NCI-H2196 (cell line): ENCODE measurements around the gene TNFAIP8L2.
"Not testable (repeated sequence)": the region's sequence is repeated elsewhere in the genome, so short reads cannot be mapped to it uniquely, and the experiment has no call there.

Experiments used
- DNase-seq: peaks from one replicate; lab custom pipeline; 2025; ENCODE audit not compliant: unreplicated experiment; lab: John Stamatoyannopoulos, UW

TNFAIP8L2 gene

GRCh38 chr1:151188667-151189066, 32.2 kb downstream of the TNFAIP8L2 start:
- DNase-seq = not testable (repeated sequence)

GRCh38 chr1:151189637-151190445, 33.4 kb downstream of the TNFAIP8L2 start, which contains the start of gene VPS72:
Gene VPS72, minus strand, starts transcription at chr1:151190197. Its CDS starts 76 bp downstream, at chr1:151190121.
- DNase-seq = peak; percentile 89

- no peak for DNase-seq
Measured at GRCh38 chr1:151192047-151192446, 35.6 kb downstream of the TNFAIP8L2 start.

- no peak for DNase-seq
Measured at GRCh38 chr1:151193304-151193703, 36.9 kb downstream of the TNFAIP8L2 start.

- DNase-seq = no peak
Measured at GRCh38 chr1:151193856-151194255, 37.4 kb downstream of the TNFAIP8L2 start.

- not testable (repeated sequence) for DNase-seq
Measured at GRCh38 chr1:151194894-151195594, 38.6 kb downstream of the TNFAIP8L2 start.

GRCh38 chr1:151196292-151196800, 39.9 kb downstream of the TNFAIP8L2 start:
- DNase-seq = peak; percentile 76

- no peak for DNase-seq
Measured at GRCh38 chr1:151197863-151198253, 41.4 kb downstream of the TNFAIP8L2 start.

- DNase-seq = peak; percentile 99
Measured at GRCh38 chr1:151198254-151199127, 42.0 kb downstream of the TNFAIP8L2 start, which contains the start of gene PIP5K1A. Gene PIP5K1A, plus strand, starts transcription at chr1:151198552. Its CDS starts 445 bp downstream, at chr1:151198997.

GRCh38 chr1:151199873-151200581, 43.6 kb downstream of the TNFAIP8L2 start:
- DNase-seq = no peak

- DNase-seq = not testable (repeated sequence)
Measured at GRCh38 chr1:151205381-151205965, 49.0 kb downstream of the TNFAIP8L2 start.
